OCI-LY1 (cell line): Measurements from ENCODE around the gene FLACC1.

ENCODE experiments used
- H2AFZ ChIP-seq: fragments of 200-600 bp; sonication (generic), shearing (Covaris generic); 2 replicates; pipeline ENCODE4 v1.6.0; 2014; ENCODE audit warnings: antibody characterized with exemption, mild to moderate bottlenecking, low read length
- H3F3A ChIP-seq: fragments of 200-600 bp; sonication (generic), shearing (Covaris generic); 2 replicates; pipeline ENCODE4 v1.6.0; 2014; ENCODE audit warnings: mild to moderate bottlenecking, antibody characterized with exemption, low read length, moderate library complexity; ENCODE audit not compliant: insufficient read depth
- H3K27ac ChIP-seq: fragments of 200-600 bp; sonication (generic); 2 replicates; pipeline ENCODE4 v1.5.1; 2014; ENCODE audit warnings: low read length, mixed run types, mild to moderate bottlenecking, low read depth; ENCODE audit not compliant: poor library complexity, severe bottlenecking
- H3K27me3 ChIP-seq: fragments of 200-600 bp; sonication (generic); 2 replicates; pipeline ENCODE4 v1.6.0; 2014; ENCODE audit warnings: antibody characterized with exemption, mild to moderate bottlenecking, low read length, moderate library complexity; ENCODE audit not compliant: insufficient read depth
- H3K36me3 ChIP-seq: fragments of 200-600 bp; sonication (generic); 2 replicates; pipeline ENCODE4 v1.6.1; 2014; ENCODE audit warnings: mild to moderate bottlenecking, antibody characterized with exemption, low read length, moderate library complexity, mixed read lengths; ENCODE audit not compliant: insufficient read depth
- H3K4me1 ChIP-seq: fragments of 200-600 bp; sonication (generic); 2 replicates; pipeline ENCODE4 v1.5.1; 2014; ENCODE audit warnings: mild to moderate bottlenecking, low read length, moderate library complexity; ENCODE audit not compliant: insufficient read depth, severe bottlenecking
- H3K4me2 ChIP-seq: fragments of 200-600 bp; sonication (generic), shearing (Covaris generic); 2 replicates; pipeline ENCODE4 v1.6.1; 2014; ENCODE audit warnings: low read length
- H3K4me3 ChIP-seq: fragments of 200-600 bp; sonication (generic); 2 replicates; pipeline ENCODE4 v1.5.1; 2014; ENCODE audit warnings: low read length, low read depth, mild to moderate bottlenecking, mixed read lengths; ENCODE audit not compliant: poor library complexity, severe bottlenecking
- H3K79me2 ChIP-seq: fragments of 200-600 bp; shearing (Covaris generic); 2 replicates; pipeline ENCODE4 v1.6.1; 2016; ENCODE audit warnings: mixed run types, low read length, mixed read lengths; ENCODE audit not compliant: insufficient read depth
- H3K9ac ChIP-seq: fragments of 200-600 bp; sonication (generic), shearing (Covaris generic); 2 replicates; pipeline ENCODE4 v1.6.1; 2014; ENCODE audit warnings: mild to moderate bottlenecking, low read length, mixed read lengths
- H3K9me2 ChIP-seq: fragments of 200-600 bp; sonication (generic), shearing (Covaris generic); 2 replicates; pipeline ENCODE4 v1.6.1; 2014; ENCODE audit warnings: low read depth, mild to moderate bottlenecking, low read length, mixed read lengths
- H3K9me3 ChIP-seq: fragments of 200-600 bp; shearing (Covaris generic); 2 replicates; pipeline ENCODE4 v1.6.1; 2014; ENCODE audit warnings: low read length, mixed read lengths
- H4K20me1 ChIP-seq: fragments of 200-600 bp; sonication (generic), shearing (Covaris generic); 2 replicates; pipeline ENCODE4 v1.6.0; 2016; ENCODE audit warnings: mild to moderate bottlenecking, low read length; ENCODE audit not compliant: insufficient read depth
- EZH2 ChIP-seq: fragments of 200-600 bp; sonication (generic), shearing (Covaris generic); IDR thresholded peaks from 2 replicates; pipeline ENCODE4 v1.8.0; 2017; ENCODE audit warnings: borderline replicate concordance, mixed run types, mild to moderate bottlenecking, antibody characterized with exemption, low read length, moderate library complexity, mixed read lengths
- TF ChIP-seq, protein P1 (sequence below): fragments of 200-600 bp; sonication (generic), shearing (Covaris generic); IDR thresholded peaks from 2 replicates; pipeline ENCODE4 v1.5.1; 2017; ENCODE audit warnings: mild to moderate bottlenecking, antibody characterized with exemption, low read length, moderate library complexity, mixed read lengths

The FLACC1 gene

DNA sequence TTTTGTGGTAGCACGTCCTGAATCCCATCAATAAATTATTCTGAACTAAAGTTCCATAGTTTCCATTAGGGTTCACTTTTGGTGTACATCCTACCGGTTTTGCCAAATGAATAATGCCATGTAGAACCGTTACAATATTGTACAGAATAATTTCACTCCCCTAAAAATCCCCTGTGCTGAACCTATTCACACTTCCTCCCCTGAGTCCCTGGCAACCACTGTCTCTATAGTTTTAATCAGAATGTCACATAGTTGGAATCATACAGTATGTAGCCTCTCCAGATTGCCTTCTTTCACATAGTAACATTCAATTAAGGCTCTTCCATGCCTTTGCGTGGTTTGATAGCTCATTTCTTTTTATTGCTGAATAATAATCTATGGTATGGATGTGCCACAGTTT is 106.4 kb downstream of the FLACC1 start:
- Histone ChIP-seq H3F3A (no peaks in the 10 kb centered on the region), H3K9ac (no peak overlapping the region), H3K4me1 (peaks cover 12% of the 10 kb centered on the region), H3K27me3 (no peaks in the 10 kb centered on the region), H4K20me1 (no peaks in the 10 kb centered on the region), H3K36me3 (peaks cover 13% of the 10 kb centered on the region), H3K9me3 (no peaks in the 10 kb centered on the region), H3K9me2 (no peaks in the 10 kb centered on the region), H2AFZ (no peak overlapping the region), H3K4me3 (no peak overlapping the region), H3K27ac (no peak overlapping the region), H3K79me2 (no peaks in the 10 kb centered on the region), H3K4me2 (no peak overlapping the region)
- no peak for TF ChIP-seq EZH2
- TF ChIP-seq, protein P1, sequence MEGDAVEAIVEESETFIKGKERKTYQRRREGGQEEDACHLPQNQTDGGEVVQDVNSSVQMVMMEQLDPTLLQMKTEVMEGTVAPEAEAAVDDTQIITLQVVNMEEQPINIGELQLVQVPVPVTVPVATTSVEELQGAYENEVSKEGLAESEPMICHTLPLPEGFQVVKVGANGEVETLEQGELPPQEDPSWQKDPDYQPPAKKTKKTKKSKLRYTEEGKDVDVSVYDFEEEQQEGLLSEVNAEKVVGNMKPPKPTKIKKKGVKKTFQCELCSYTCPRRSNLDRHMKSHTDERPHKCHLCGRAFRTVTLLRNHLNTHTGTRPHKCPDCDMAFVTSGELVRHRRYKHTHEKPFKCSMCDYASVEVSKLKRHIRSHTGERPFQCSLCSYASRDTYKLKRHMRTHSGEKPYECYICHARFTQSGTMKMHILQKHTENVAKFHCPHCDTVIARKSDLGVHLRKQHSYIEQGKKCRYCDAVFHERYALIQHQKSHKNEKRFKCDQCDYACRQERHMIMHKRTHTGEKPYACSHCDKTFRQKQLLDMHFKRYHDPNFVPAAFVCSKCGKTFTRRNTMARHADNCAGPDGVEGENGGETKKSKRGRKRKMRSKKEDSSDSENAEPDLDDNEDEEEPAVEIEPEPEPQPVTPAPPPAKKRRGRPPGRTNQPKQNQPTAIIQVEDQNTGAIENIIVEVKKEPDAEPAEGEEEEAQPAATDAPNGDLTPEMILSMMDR: no peak

DNA sequence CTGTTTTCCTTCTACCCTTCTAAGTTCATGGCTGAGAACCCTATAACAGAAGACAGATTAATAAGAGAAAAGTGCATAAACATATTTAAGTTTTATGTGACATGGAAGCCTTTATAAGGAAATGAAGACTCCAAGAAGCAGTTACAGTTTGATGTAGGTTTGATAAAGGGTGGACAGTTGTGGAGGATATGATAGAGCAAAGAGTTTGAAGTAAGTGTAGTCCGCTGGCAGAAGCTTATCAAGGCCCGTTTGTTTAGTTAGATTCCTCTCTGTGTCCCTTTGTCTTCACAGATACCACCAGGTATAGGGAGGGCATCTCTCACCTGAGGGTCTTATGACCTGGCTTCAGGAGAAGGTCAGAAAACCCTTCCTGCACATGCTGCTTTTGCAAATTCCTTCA is 107.3 kb downstream of the FLACC1 start:
- no peak overlapping the region for H3K27ac ChIP-seq
- TF ChIP-seq EZH2: no peak
- TF ChIP-seq, protein P1: no peak
- no peaks in the 10 kb centered on the region for H3K79me2 ChIP-seq
- H2AFZ ChIP-seq: no peak overlapping the region
- no peaks in the 10 kb centered on the region for H3K27me3 ChIP-seq
- H3K4me3 ChIP-seq: no peak overlapping the region
- H3K9ac ChIP-seq: no peak overlapping the region
- no peaks in the 10 kb centered on the region for H3F3A ChIP-seq
- peaks cover 13% of the 10 kb centered on the region for H3K36me3 ChIP-seq
- no peaks in the 10 kb centered on the region for H3K9me3 ChIP-seq
- no peaks in the 10 kb centered on the region for H3K9me2 ChIP-seq
- H4K20me1 ChIP-seq: no peaks in the 10 kb centered on the region
- H3K4me2 ChIP-seq: no peak overlapping the region
- peaks cover 12% of the 10 kb centered on the region for H3K4me1 ChIP-seq

DNA sequence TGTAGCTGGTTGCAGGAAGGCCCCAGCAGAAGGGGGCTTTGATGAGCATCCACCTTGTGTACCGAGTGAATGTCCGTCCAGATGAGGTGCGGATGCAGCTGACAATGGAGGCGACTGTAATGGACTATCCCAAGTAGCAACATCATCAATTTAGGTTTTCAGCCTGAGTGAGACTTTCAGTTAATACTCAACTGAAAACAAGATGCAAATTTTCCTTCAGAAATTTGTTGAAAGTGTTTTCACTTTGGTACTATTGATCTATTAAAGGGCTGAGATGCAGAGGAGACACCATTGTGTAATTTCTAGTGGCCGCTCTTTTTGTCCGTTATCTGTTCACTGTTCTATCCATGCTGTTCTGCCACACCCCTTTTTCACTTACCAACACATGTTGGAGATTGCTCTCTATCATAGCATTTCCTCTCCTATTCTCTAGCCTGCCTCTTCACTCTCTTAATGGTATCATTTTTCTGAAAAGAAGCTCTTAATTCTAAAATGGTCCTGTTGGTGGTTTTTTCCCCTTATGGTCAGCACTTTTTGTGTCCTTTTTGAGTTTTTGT is 108.8 kb downstream of the FLACC1 start:
- Histone ChIP-seq H3K9ac (no peak overlapping the region), H3K4me2 (no peak overlapping the region), H3K9me3 (no peaks in the 10 kb centered on the region), H3K27me3 (no peaks in the 10 kb centered on the region), H3F3A (no peaks in the 10 kb centered on the region), H3K4me3 (no peak overlapping the region), H3K27ac (no peak overlapping the region), H3K36me3 (peaks cover 13% of the 10 kb centered on the region), H2AFZ (no peak overlapping the region), H3K79me2 (no peaks in the 10 kb centered on the region), H3K9me2 (no peaks in the 10 kb centered on the region), H3K4me1 (peaks cover 11% of the 10 kb centered on the region), H4K20me1 (no peaks in the 10 kb centered on the region)
- TF ChIP-seq, protein P1: no peak
- no peak for TF ChIP-seq EZH2
